ENCODE measurements around the gene CRYBA2.

Gene CRYBA2

DNA sequence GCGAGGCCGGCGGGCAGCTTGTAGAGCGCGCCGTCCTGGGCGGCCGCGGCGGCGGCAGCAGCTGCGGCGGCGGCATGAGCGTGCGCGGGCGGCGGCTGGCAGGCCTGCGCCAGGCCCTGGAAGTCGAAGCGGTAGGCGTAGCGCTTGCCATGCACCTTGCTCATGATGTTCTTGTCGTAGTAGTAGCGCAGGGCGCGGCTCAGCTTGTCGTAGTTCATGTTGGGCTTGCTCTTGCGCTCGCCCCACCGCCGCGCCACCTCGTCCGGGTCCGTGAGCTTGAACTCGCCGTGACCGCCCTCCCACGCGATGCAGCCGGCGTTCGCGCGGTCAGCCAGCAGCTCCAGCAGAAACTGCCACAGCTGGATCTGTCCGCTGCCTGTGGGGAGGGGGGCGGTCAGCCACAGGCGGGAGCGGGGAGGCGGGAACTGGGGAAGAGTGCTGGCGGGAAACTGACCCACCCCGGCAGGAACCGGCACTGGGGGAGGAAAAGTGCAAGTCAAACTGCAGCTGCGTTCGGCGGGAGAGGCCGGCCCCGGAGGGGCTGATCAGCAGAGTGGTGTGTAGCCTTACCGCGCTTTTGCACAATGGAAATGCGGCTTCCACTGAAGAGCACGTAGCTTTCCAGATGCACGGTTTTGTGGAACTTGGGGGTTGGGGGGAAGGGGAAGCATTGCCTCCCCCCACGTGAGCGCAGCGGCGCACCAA is 11.2 kb downstream of the CRYBA2 start:
- DNase-seq = no peak

- no peak for DNase-seq
Measured at GRCh38 chr2:218981390-218981880, 11.8 kb downstream of the CRYBA2 start.

DNA sequence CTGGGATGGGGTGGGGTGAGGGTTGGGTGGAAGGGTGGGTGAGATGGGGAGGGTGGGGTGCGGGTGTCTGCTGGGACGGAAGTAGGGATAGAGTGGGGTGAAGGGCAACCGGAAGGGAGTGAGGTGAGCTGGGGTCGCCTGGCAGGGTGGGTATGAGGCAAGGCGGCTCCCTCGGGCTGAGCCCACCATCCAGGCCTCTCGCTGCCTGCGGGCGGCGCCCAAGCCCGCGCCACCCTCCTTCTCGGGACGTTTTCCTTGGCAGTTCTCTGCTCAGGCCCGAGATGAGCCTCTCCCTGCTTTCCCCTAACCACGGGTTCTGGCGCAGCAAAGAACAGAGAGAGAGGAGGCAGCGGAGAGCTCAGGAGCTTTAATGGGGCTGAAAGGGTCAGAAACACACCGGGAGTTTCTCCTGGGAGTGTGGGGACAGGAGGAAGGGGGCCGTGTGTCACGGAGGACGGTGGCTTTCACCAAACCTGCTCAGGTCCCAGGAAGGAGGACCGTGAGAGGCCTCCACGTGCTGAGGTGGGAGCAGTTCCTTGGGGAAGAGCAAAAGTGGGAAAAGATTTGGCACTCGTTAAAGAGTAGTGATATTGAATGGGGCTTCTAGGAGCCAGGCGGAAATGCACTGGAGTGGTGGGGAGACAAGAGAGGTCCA is 12.4 kb downstream of the CRYBA2 start:
- DNase-seq = no peak

GRCh38 chr2:218979846-218980734 is 13.1 kb downstream of the CRYBA2 start:
- peak; percentile 59 to 60 for DNase-seq

DNA sequence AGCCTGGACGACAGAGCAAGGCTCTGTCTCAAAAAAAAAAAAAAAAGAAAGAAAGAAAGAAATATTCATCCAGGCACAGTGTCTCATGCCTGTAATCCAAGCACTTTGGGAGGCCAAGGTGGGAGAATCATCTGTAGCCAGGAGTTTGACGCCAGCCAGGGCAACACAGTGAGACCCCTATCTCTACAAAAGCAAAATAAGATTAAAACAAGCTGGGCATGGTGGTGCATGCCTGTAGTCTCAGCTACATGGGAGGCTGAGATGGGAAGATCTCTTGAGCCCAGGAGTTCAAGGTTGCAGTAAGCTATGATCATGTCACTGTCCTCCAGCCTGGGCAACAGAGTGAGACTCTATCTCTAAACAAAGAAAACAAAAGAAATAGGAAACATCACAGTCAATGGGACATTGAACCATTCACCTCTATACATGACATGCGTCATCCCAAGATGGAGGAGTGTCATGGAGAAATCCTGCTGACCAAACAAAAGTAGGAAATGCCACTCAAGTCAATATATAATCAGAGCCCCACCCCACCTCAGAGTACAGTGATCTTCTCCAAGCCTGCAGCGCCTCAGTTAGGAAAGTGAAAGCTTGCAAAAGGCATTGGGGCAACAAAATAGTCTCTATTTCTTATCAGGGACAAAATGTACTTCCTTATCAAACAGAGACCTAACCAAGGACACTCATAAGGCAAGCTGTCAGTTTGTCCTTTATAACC is 18.0 kb downstream of the CRYBA2 start:
- DNase-seq = no peak

GRCh38 chr2:218970894-218971293 is 22.3 kb downstream of the CRYBA2 start:
- no peak for DNase-seq

- DNase-seq = no peak
Measured at GRCh38 chr2:218964041-218964771, 29.0 kb downstream of the CRYBA2 start.

GRCh38 chr2:218963601-218964000 is 29.6 kb downstream of the CRYBA2 start:
- no peak for DNase-seq

DNA sequence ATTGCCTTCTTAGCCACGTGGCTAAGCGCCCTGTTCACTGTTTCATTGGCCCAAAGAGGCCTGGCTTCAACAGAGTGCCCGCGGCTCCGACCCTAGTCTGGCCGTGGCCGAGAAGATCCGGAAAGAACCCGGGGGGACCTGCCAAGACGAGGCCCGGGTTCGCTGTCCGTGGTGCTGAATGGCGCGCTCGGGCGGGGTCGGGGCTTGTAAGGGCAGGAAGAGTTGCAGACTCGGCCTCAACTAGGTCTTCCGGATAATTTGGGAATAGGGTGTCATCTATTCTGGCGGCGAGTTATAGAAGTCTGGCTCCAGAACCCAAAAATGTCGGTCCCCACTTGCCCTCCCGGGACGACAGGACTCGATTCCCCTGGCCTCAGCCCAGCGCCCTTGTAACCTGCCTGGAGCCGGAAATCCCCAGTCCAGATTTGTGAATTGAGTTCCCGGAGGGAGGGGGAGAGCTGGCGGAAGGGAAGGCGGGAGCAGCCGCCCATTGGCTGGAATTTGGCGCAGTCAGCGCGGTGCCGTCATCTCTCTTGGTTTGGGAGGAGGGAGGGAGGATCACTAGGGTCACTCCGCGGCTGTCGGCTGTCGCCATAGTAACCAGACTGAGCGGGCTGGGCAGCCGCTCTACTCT is 30.2 kb downstream of the CRYBA2 start:
- peak; percentile 64 to 84 for DNase-seq

- DNase-seq = peak in 1 of 2 experiments; percentile 15
Measured at GRCh38 chr2:218961651-218962570, 31.3 kb downstream of the CRYBA2 start.

DNA sequence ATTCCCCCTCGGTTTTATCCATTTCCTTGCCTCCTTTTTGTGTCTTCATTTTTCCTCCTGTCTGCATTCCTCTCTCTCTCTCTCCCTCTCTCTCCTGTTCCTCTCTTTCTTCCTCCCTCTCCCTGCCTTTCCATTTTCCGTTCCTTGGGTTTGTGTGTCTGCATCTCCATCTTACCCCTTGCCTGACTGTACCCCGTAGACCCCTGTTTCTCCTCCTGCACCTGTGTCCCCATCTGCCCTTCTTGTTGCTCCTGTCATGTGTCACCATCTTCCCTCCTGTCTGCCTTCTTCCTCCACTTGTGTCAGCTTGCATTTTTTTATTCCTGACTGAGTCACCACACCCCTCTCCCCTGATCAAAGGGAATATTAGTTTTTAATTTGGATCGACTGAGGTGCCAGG is 32.0 kb downstream of the CRYBA2 start:
- no peak for DNase-seq

DNA sequence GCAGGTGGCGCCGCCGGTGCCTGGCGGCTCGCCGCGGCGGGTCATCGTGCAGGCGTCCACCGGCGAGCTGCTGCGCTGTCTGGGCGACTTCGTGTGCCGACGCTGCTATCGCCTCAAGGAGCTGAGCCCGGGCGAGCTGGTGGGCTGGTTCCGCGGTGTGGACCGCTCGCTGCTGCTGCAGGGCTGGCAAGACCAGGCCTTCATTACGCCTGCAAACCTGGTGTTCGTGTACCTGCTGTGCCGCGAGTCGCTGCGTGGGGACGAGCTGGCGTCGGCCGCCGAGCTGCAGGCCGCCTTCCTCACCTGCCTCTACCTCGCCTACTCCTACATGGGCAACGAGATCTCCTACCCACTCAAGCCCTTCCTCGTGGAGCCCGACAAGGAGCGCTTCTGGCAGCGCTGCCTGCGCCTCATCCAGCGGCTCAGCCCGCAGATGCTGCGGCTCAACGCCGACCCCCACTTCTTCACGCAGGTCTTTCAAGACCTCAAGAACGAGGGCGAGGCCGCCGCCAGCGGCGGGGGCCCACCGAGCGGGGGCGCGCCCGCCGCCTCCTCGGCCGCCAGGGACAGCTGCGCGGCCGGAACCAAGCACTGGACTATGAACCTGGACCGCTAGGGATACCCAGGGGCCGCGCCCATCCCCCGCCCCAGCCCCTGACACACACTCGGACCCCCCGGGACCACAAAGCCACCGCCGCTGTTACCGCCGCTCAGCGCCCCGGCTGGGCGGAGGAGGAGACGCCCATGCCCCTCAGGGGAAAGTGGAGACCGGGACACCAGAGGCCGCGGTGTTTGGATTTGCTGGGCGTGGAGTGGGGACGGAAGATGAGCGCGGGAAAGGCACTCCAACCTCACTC is 32.7 kb downstream of the CRYBA2 start:
- no peak for DNase-seq

DNA sequence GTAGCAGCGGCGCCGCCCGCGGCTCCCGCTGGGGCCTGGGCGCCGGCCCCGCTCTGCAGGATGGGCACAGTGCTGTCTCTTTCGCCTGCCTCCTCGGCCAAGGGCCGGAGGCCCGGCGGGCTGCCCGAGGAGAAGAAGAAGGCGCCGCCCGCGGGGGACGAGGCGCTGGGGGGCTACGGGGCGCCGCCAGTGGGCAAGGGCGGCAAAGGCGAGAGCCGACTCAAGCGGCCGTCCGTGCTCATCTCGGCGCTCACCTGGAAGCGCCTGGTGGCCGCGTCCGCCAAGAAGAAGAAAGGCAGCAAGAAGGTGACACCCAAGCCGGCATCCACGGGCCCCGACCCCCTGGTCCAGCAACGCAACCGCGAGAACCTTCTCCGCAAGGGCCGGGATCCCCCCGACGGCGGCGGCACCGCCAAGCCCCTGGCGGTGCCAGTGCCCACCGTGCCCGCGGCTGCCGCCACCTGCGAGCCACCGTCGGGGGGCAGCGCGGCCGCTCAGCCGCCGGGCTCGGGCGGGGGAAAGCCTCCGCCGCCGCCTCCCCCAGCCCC is 33.4 kb downstream of the CRYBA2 start:
- DNase-seq = no peak

DNA sequence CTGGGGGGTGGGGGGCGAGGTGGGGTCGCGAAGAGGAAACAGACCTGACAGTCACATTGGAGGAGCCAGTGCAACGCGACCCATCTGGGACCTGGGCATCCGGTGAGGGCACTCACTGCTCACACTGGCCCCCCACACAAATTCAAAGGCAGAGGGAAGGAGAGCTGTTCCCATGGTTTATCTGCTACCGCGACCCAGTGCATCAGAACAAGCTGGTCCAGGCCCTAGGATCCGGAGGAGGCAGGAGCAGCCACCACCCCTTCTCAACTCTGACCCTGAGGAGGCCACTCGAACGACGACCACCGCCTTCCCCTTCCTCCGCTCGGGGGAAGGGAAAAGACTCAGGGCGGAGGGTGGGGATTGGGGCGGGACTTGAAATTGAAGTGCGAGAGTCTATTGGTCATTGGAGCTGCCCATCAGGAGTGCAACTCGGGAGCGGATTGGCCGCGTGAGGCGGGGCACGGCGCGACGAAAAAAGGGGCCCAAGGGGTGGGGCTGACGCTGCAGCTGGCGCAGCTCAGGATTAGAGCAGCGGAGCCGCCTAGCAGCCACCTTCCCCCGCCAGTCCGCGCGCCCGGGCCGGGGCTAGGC is 34.0 kb downstream of the CRYBA2 start, which contains the start of gene CDK5R2:
Gene CDK5R2, plus strand, starts transcription at position 526 of the 591 bp plus-strand sequence. CDS start 155 bp downstream, outside the sequence.
- DNase-seq = peak; percentile 77 to 78

DNA sequence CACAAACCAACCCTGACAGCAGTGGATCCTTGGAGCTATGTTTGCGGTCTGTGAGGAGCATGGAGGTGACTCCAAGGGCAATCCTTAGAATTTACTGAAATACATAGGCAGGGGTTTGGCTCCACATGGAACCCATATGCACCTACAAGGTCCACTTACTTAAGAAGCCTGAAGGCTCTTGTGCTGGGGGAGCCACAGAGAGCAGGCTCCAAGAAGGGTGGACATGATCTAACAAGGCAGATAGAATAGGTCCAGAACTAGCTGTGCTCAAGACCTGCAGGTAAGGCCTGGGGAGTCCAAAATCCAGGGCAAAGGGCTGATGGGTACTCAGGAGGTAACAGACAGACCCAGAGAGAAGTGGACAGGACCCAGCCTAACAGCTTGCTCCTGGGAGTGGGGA is 34.9 kb downstream of the CRYBA2 start:
- no peak for DNase-seq

- no peak for DNase-seq
Measured at GRCh38 chr2:218957671-218958070, 35.6 kb downstream of the CRYBA2 start.

GRCh38 chr2:218956039-218956438 is 37.2 kb downstream of the CRYBA2 start:
- DNase-seq = no peak

DNA sequence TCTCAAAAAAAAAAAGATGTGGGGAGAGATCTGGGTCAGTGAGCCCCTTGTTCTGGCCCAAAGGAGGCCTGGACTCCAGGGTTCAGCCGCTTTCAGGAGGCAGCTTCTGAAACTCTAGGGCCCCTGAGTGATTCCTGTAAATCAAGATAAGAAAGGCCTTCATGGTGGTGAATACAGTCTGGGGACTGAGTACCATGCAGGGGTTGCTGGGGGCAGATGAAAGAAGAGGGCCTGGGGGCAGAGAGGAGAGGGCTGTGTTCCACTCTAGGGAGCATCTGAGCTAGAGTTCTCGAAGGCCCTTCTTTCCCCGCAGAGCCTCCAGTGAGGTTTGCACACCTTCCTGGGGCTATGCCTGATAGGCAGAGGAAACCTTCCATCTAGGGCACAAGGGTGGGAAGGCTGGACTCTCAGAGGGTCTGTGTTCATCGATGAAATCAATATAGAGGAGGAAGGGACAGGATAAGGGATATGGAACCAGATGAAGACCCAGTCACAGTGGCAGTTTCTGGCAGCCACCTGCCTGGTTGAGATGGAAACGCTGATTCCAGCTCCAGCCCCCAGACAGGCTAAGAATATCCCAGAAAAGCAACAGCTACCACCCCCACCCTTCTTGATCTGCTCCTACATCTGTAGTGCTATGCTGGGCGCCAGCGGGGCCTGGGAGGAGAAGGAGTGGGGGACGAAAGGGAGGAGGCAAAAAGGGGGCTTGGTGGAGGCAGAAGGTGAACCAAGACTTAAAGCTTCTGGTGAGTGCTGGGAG is 38.5 kb downstream of the CRYBA2 start:
- DNase-seq = no peak

Measured in NCI-H187 (cell line).